Testis (tissue), 3 donors: ENCODE data around the gene RPL22. TPM values are rescaled to one million over a fixed set of nuclear protein-coding genes. Genes with fewer than 3 reads are reported as not detected.

ENCODE experiments used
- DNase-seq: peaks from one replicate; pipeline ENCODE4 v3.0.0-alpha.2; 2019
- H3K27ac ChIP-seq, 2 donors: fragments of 200-600 bp; sonication (generic); one replicate each; pipeline ENCODE4 v1.5.1; 2019
- H3K27me3 ChIP-seq: fragments of 200-600 bp; sonication (generic); one replicate; pipeline ENCODE4 v1.5.1; 2019
- H3K36me3 ChIP-seq: fragments of 200-600 bp; sonication (generic); one replicate; pipeline ENCODE4 v1.5.1; 2017; ENCODE audit warnings: low read depth; ENCODE audit errors: missing control alignments
- H3K4me1 ChIP-seq: fragments of 200-600 bp; sonication (generic); one replicate; pipeline ENCODE4 v1.5.1; 2019
- H3K4me3 ChIP-seq, 2 donors: fragments of 200-600 bp; sonication (generic); one replicate each; pipeline ENCODE4 v1.5.1; 2017 to 2019
- H3K9me3 ChIP-seq: fragments of 200-600 bp; sonication (generic); one replicate; pipeline ENCODE4 v1.5.1; 2017
- POLR2A ChIP-seq: fragments of 450-650 bp; IDR thresholded peaks from one replicate; pipeline ENCODE4 v1.6.1; 2017; ENCODE audit warnings: antibody characterized with exemption, mild to moderate bottlenecking, moderate library complexity
- WGBS, 2 donors: methylation state at CpG; one replicate each; pipeline ENCODE4 v1.1.5; 2018; 5-methylcytosine and 5-hydroxymethylcytosine counted together
- intact Hi-C: fragments of 100-400 bp; cut with DNase I; formaldehyde crosslinking; loops from one replicate; pipeline ENCODE4 v1.15.1; 2023; ENCODE audit warnings: low total_unique reads
- polyA plus RNA-seq: library from polyadenylated mRNA; stranded (reverse); fragments of 350-450 nt; fragmentation: Illumina TruSeq; extraction: RNeasy Lipid Tissue Mini Kit (QIAGEN cat#74804); gene quantifications from one replicate; pipeline ENCODE4 v1.2.3, GENCODE V29; 2014; ENCODE audit warnings: low read depth, low replicate concordance; ENCODE audit not compliant: insufficient read depth
- total RNA-seq, 2 donors: library from RNA; depleted of rRNA; stranded (reverse); fragments of >200 nt; gene quantifications; one replicate each; pipeline ENCODE4 v1.2.3, GENCODE V29; 2016
- TF ChIP-seq, protein P1 (sequence below), 3 experiments: fragments of 450-650 bp in 2 of 3; fragments of 200-600 bp in 1 of 3; sonication (generic) in 1 of 3; IDR thresholded peaks; one replicate each; pipeline ENCODE4 v1.5.1; 2016 to 2019; ENCODE audit warnings: antibody characterized with exemption in 3 of 3, mild to moderate bottlenecking in 2 of 3, moderate library complexity in 1 of 3

RPL22 gene
- total and polyA plus RNA-seq, 3 donors from 2014 or later: 95.1 to 319 (median 99.9) TPM

DNA sequence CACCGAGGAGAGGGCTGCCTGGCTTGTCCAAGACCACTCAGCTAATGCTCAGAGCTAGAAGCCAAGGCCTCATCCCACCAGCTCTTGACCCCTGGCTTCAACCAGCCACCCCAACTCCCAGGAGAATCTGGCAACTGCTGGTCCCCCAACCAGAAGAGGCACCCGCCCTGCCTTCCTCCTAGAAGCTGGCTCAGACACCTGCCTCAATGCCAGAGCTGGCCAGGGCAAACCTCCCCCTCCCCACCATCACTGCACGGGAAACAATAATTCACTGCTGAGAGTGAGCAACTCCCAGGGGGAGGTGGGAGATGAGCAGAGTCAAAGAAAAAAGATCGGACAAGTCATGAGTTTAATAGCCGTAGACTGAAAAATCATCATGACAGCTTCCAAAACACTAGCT, 22.6 kb downstream of the RPL22 start:
- intact Hi-C loops: no loop called here
- 55 to 74% methylated on average over 4 to 5 of the region's 5 CpGs for WGBS, 2 donors
- Histone ChIP-seq H3K36me3 (no peaks in the 10 kb centered on the region), H3K27ac (no peak overlapping the region), H3K27me3 (no peaks in the 10 kb centered on the region), H3K4me1 (peaks cover 4% of the 10 kb centered on the region), H3K4me3 (no peak overlapping the region), H3K9me3 (no peaks in the 10 kb centered on the region)
- no peak for TF ChIP-seq POLR2A
- TF ChIP-seq, protein P1, sequence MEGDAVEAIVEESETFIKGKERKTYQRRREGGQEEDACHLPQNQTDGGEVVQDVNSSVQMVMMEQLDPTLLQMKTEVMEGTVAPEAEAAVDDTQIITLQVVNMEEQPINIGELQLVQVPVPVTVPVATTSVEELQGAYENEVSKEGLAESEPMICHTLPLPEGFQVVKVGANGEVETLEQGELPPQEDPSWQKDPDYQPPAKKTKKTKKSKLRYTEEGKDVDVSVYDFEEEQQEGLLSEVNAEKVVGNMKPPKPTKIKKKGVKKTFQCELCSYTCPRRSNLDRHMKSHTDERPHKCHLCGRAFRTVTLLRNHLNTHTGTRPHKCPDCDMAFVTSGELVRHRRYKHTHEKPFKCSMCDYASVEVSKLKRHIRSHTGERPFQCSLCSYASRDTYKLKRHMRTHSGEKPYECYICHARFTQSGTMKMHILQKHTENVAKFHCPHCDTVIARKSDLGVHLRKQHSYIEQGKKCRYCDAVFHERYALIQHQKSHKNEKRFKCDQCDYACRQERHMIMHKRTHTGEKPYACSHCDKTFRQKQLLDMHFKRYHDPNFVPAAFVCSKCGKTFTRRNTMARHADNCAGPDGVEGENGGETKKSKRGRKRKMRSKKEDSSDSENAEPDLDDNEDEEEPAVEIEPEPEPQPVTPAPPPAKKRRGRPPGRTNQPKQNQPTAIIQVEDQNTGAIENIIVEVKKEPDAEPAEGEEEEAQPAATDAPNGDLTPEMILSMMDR (IDR thresholded peaks at IDR 0.05): no peak
- DNase-seq: no peak

DNA sequence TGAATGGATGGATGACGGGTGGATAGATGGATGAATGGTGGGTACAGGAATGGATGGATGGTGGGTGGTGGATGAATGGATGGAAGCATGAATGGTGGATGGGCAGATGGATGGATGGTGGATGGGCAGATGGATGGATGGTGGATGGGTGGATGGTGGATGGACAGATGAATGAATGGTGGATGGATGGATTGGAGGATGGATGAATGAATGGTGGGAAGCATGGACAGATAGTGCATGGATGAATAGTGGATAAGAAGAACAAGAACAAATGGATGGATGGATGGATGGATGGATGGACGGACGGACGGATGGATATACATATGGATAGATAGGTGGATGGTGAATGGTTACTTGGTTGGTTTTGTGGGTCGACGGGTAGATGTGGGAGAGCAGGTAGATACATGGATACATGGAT, 24.0 kb downstream of the RPL22 start:
- Histone ChIP-seq H3K4me3 (no peak overlapping the region), H3K4me1 (no peaks in the 10 kb centered on the region), H3K27me3 (no peaks in the 10 kb centered on the region), H3K9me3 (no peaks in the 10 kb centered on the region), H3K27ac (no peak overlapping the region), H3K36me3 (no peaks in the 10 kb centered on the region)
- no peak for DNase-seq
- no peak for TF ChIP-seq POLR2A
- TF ChIP-seq, protein P1 (IDR thresholded peaks at IDR 0.05): no peak
- intact Hi-C loops: no loop called here
- 94 to 95% methylated on average over 6 of the region's 6 CpGs for WGBS, 2 donors

DNA sequence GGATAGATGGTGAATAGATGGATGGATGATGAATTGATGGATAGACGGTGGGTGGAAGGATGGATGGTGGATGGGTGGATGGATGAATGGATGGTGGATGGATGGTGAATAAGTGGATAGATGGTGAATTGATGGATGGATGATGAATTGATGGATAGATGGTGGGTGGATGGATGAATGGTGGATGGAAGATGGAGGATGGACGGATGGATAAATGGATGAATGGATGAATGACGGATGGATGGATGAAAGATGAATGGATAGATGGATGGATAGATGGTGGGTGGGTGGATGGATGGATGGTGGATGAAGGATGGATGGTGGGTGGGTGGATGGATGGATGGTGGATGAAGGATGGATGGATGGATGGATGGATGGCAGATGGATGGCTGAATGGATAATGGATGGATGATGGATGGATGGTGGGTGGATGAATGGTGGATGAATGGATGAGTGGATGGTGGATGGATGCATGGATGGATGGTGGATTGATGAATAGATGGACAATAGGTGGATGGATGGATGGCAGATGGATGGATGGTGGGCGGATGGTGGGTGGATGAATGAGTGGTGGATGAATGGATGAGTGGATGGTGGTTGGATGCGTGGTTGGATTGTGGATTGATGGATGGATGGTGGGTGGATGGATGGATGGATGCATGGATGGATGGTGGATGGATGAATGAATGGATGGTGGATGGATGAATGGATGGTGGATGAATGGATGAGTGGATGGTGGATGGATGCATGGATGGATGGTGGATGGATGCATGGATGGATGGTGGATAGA, 24.6 kb downstream of the RPL22 start:
- 85 to 96% methylated on average over 5 of the region's 5 CpGs for WGBS, 2 donors
- TF ChIP-seq, protein P1 (IDR thresholded peaks at IDR 0.05): no peak
- TF ChIP-seq POLR2A: no peak
- Histone ChIP-seq H3K4me1 (no peaks in the 10 kb centered on the region), H3K27me3 (no peaks in the 10 kb centered on the region), H3K9me3 (no peaks in the 10 kb centered on the region), H3K4me3 (no peak overlapping the region), H3K27ac (no peak overlapping the region), H3K36me3 (no peaks in the 10 kb centered on the region)
- DNase-seq: no peak
- intact Hi-C loops: no loop called here

DNA sequence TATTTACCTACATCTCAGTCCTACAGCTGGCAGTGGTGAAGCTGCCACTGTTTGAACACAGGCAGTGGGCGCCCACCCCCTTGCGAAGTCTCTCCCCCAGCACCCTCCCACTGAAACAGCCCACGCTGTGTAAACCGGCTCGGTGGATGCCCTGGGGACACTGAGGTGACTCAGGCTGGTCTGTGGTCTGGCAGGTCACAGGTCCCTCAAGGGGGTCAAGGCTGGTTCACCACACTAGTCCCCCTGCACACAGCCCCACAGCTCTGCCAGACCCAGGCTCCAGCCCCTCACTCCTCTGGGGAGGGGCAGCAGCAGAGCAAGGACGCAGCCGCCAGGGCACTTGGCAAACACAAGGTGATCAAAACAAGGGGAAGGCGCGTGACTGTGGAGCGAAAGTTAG, 26.8 kb downstream of the RPL22 start:
- Histone ChIP-seq H3K9me3 (no peaks in the 10 kb centered on the region), H3K36me3 (no peaks in the 10 kb centered on the region), H3K4me3 (no peak overlapping the region), H3K27me3 (no peaks in the 10 kb centered on the region), H3K27ac (no peak overlapping the region), H3K4me1 (no peaks in the 10 kb centered on the region)
- intact Hi-C loops: no loop called here
- WGBS, 2 donors: 85 to 86% methylated on average over 7 to 10 of the region's 10 CpGs
- no peak for DNase-seq
- TF ChIP-seq, protein P1 (IDR thresholded peaks at IDR 0.05): no peak
- no peak for TF ChIP-seq POLR2A
